Breast epithelium (tissue), 3 donors: ENCODE measurements around the gene LGI4.

Experiments used
- CTCF ChIP-seq, 3 donors: fragments of 450-650 bp; IDR thresholded peaks; one replicate each; pipeline ENCODE4 v1.5.1; 2016 to 2017; ENCODE audit warnings: antibody characterized with exemption in 3 of 3, mild to moderate bottlenecking in 3 of 3, moderate library complexity in 3 of 3
- POLR2AphosphoS5 ChIP-seq, 3 donors: sonication (generic); formaldehyde crosslinking; IDR thresholded peaks; one replicate each; pipeline ENCODE4 v1.6.1; 2017; ENCODE audit warnings: antibody characterized with exemption in 3 of 3

DNA sequence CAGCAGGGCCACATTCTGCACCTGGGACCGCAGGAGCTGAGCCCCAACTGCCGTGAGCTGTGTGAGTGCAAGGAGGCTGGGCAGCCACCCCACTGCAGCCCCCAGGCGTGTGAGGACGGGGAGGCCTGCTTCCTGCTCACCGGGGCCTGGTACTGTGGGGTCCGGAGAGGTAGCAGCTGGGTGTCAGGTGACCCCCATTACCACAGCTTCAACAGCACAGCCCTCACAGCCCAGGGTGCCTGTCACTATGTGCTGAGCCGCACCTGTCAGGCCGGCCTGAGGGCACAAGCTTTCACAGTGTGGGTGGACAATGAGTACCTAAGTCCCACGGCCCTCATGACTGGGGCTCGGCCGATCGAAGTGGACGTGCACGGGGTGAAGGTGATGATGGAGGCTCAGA lies 55.0 kb downstream of the LGI4 start:
- TF ChIP-seq CTCF (IDR thresholded peaks at IDR 0.05) (no peak), POLR2AphosphoS5 (IDR thresholded peaks at IDR 0.05) (no peak)
